ENCODE results near the gene MSMO1.
"Not testable (repeated sequence)": the region's sequence is repeated elsewhere in the genome, so short reads cannot be mapped to it uniquely, and the experiment has no call there.

The MSMO1 gene

GRCh38 chr4:165325732-165326512 is 1.5 kb upstream of the MSMO1 start:
- no peak for DNase-seq

GRCh38 chr4:165326831-165327210 is 648 bp upstream of the MSMO1 start:
- DNase-seq = no peak

GRCh38 chr4:165328101-165328425 is 594 bp downstream of the MSMO1 start:
- DNase-seq = no peak

GRCh38 chr4:165328708-165329107 is 1.2 kb downstream of the MSMO1 start:
- DNase-seq = no peak

GRCh38 chr4:165330071-165330470 is 2.6 kb downstream of the MSMO1 start:
- no peak for DNase-seq

GRCh38 chr4:165330666-165331065 is 3.2 kb downstream of the MSMO1 start:
- DNase-seq = no peak

- DNase-seq = no peak
Measured at GRCh38 chr4:165331359-165331758, 3.9 kb downstream of the MSMO1 start.

- no peak for DNase-seq
Measured at GRCh38 chr4:165331823-165332222, 4.4 kb downstream of the MSMO1 start.

GRCh38 chr4:165332502-165332901 is 5.0 kb downstream of the MSMO1 start:
- DNase-seq = no peak

- no peak for DNase-seq
Measured at GRCh38 chr4:165335163-165335703, 7.8 kb downstream of the MSMO1 start.

- DNase-seq = no peak
Measured at GRCh38 chr4:165336743-165337142, 9.3 kb downstream of the MSMO1 start.

- DNase-seq = not testable (repeated sequence)
Measured at GRCh38 chr4:165342340-165342739, 14.9 kb downstream of the MSMO1 start.

- DNase-seq = no peak
Measured at GRCh38 chr4:165343353-165344191, 16.1 kb downstream of the MSMO1 start.

- DNase-seq = no peak
Measured at GRCh38 chr4:165345666-165346417, 18.4 kb downstream of the MSMO1 start.

GRCh38 chr4:165347647-165348569 is 20.4 kb downstream of the MSMO1 start:
- no peak for DNase-seq

GRCh38 chr4:165351359-165352130 is 24.1 kb downstream of the MSMO1 start:
- DNase-seq = no peak

GRCh38 chr4:165355900-165356300 is 28.4 kb downstream of the MSMO1 start:
- DNase-seq = no peak

GRCh38 chr4:165359506-165359905 is 32.0 kb downstream of the MSMO1 start:
- DNase-seq = no peak

- no peak for DNase-seq
Measured at GRCh38 chr4:165360041-165360695, 32.7 kb downstream of the MSMO1 start.

GRCh38 chr4:165360985-165361670 is 33.7 kb downstream of the MSMO1 start:
- no peak for DNase-seq

Data from activated effector memory CD4-positive, alpha-beta T cell treated with Interleukin-2 at 50 U/mL for 16 hours (primary cell).